Subcutaneous abdominal adipose tissue (tissue), 5 donors: Measurements from ENCODE around the gene TPRG1.

Experiments
- H3K27ac ChIP-seq: one replicate; pipeline ENCODE4 v1.7.0; 2013; ENCODE audit warnings: low read depth, mild to moderate bottlenecking, inconsistent platforms, low read length, moderate library complexity
- H3K27me3 ChIP-seq, 5 donors: one replicate each; pipeline ENCODE4 v1.7.0; 2013; ENCODE audit warnings: low read length in 5 of 5, inconsistent platforms in 1 of 5; ENCODE audit not compliant: control insufficient read depth in 5 of 5, insufficient read depth in 4 of 5
- H3K36me3 ChIP-seq, 5 donors: one replicate each; pipeline ENCODE4 v1.7.0; 2013; ENCODE audit warnings: low read length in 5 of 5; ENCODE audit not compliant: control insufficient read depth in 5 of 5, insufficient read depth in 5 of 5
- H3K4me1 ChIP-seq, 5 donors: one replicate each; pipeline ENCODE4 v1.7.0; 2013; ENCODE audit warnings: low read length in 5 of 5, mild to moderate bottlenecking in 3 of 5, moderate library complexity in 1 of 5; ENCODE audit not compliant: control insufficient read depth in 5 of 5, insufficient read depth in 5 of 5
- H3K4me3 ChIP-seq, 5 donors: one replicate each; pipeline ENCODE4 v1.7.0; 2013; ENCODE audit warnings: low read length in 5 of 5, low read depth in 1 of 5
- H3K9ac ChIP-seq, 5 donors: one replicate each; pipeline ENCODE4 v1.7.0; 2013; ENCODE audit warnings: low read length in 5 of 5, mild to moderate bottlenecking in 4 of 5, moderate library complexity in 3 of 5
- H3K9me3 ChIP-seq, 5 donors: one replicate each; pipeline ENCODE4 v1.7.0; 2013; ENCODE audit warnings: low read length in 5 of 5; ENCODE audit not compliant: control insufficient read depth in 5 of 5
- donor health status: healthy.
- donor health status: healthy.
- donor health status: healthy.
- donor health status: healthy.
- donor health status: healthy.

Gene TPRG1

DNA sequence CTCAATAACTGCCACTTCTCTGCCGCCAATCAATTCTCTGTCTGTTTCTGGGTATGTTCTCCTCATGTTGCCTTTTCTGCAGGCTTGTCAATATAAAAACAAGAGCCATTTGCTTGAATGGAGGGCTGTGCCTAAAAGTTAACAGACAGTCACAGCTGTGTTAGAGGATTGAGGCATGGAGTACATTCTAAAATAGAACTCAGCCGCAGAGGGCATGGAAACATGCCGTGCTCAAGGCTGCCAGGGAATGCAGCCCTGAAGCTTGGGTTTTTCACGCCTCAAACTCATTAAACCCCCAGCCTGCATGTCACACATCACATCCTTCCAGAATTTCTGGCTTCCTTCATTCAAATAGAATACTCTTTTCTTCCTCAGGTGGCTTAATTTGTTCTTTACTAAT, 166.6 kb downstream of the TPRG1 start:
- Histone ChIP-seq H3K27me3 (no peaks in the 10 kb centered on the region), H3K9ac (no peak overlapping the region), H3K9me3 (no peaks in the 10 kb centered on the region), H3K36me3 (no peaks in the 10 kb centered on the region), H3K4me1 (no peaks in the 10 kb centered on the region), H3K4me3 (no peak overlapping the region), H3K27ac (no peak overlapping the region)

- Histone ChIP-seq H3K27ac (no peak overlapping the region), H3K27me3 (no peaks in the 10 kb centered on the region), H3K36me3 (no peaks in the 10 kb centered on the region), H3K4me3 (no peak overlapping the region), H3K9me3 (no peaks in the 10 kb centered on the region), H3K9ac (no peak overlapping the region), H3K4me1 (no peaks in the 10 kb centered on the region)
These were observed 168.2 kb downstream of the TPRG1 start for GRCh38 chr3:189339996-189340395.

- Histone ChIP-seq H3K36me3 (no peaks in the 10 kb centered on the region), H3K9me3 (no peaks in the 10 kb centered on the region), H3K4me3 (no peak overlapping the region), H3K27me3 (no peaks in the 10 kb centered on the region), H3K9ac (no peak overlapping the region), H3K27ac (no peak overlapping the region), H3K4me1 (no peaks in the 10 kb centered on the region)
These were observed 169.1 kb downstream of the TPRG1 start for GRCh38 chr3:189340680-189341460.

DNA sequence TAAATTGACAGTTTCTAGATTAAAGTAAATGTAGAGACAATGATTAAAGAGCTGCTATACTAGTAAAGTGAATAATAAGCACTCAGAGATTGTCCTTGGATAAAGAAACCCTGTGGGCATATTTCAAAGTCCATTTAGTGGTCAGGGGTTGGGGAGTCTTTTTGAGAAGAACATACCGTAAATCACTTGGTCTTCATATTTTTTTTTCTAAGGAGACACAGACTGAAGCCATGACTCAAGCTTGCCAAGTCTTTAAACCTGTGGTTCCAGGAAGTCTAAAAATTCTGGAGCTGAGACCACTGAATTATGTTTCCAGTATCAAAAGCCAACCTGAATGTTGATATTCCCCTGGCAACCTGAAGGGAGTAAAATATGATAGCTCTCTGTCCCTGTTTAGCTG, 171.0 kb downstream of the TPRG1 start:
- Histone ChIP-seq H3K27me3 (no peaks in the 10 kb centered on the region), H3K4me3 (no peak overlapping the region), H3K4me1 (peaks cover 0 to 3% (median 0%) of the 10 kb centered on the region in 5 donors), H3K9me3 (no peaks in the 10 kb centered on the region), H3K36me3 (no peaks in the 10 kb centered on the region), H3K9ac (no peak overlapping the region), H3K27ac (no peak overlapping the region)

DNA sequence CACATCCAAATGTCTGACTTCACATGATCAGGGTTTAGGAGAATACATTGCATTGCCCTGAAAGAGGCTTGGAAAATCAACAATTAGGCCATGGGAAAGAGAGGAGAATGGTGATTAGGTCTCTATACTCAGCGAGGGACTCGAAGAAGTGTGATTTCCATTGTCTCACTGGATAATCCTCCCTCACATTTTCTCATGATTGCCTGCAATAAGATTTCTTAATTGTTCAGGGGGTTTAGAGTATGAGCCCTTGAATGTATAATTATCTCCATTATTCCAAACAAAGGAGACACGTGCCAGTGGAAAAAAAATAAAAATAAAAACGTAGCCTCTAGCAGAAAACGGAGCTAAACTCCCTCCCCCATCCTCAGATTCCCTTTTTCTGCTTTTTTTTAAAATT, 173.2 kb downstream of the TPRG1 start:
- Histone ChIP-seq H3K36me3 (no peaks in the 10 kb centered on the region), H3K4me1 (peaks cover 0 to 3% (median 0%) of the 10 kb centered on the region in 5 donors), H3K27ac (no peak overlapping the region)

GRCh38 chr3:189349772-189350171, 178.0 kb downstream of the TPRG1 start:
- H3K27me3 ChIP-seq = no peaks in the 10 kb centered on the region
- H3K9me3 ChIP-seq = no peaks in the 10 kb centered on the region
- H3K27ac ChIP-seq = no peak overlapping the region
- no peak overlapping the region for H3K4me3 ChIP-seq
- no peak overlapping the region for H3K9ac ChIP-seq
- H3K4me1 ChIP-seq = peaks cover 0 to 4% (median 0%) of the 10 kb centered on the region in 5 donors
- no peaks in the 10 kb centered on the region for H3K36me3 ChIP-seq

More for the DNA sequence above, 173.2 kb downstream of the TPRG1 start:
- Histone ChIP-seq H3K9ac (no peak overlapping the region), H3K27me3 (no peaks in the 10 kb centered on the region), H3K9me3 (no peaks in the 10 kb centered on the region), H3K4me3 (no peak overlapping the region)

DNA sequence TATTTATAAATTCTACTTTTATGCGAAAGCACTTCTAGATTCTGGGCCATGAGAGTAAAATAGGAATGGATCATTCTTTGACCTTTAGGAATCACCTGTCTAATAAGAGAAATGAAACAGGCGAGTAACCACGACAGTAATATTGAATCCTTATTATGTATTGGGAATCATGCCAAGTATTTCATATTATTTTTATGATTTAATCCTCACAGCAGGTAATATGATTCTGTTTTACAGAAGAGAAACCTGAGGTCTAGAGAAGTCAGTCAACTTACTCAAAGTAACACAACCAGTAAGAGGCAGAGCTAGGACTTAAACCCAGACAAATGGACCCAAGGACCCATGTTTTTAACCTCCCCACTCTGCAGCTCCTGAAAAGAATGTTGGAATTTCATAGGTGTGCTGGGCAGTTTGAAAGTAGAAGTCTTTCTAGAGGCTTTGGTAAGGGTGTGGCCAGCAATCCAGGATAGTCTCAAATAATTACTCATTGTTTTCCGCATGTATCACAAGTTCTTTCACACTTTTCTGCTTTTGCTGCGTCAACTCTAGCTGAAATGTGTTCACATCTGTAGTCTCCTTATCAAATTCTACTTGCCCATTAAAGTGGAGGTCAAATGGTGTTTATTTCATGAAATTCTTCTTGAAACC, 181.7 kb downstream of the TPRG1 start:
- H3K4me3 ChIP-seq = no peak overlapping the region
- H3K9ac ChIP-seq = no peak overlapping the region
- H3K27ac ChIP-seq = no peak overlapping the region
- H3K36me3 ChIP-seq = no peaks in the 10 kb centered on the region
- no peaks in the 10 kb centered on the region for H3K27me3 ChIP-seq
- H3K9me3 ChIP-seq = no peaks in the 10 kb centered on the region
- peaks cover 0 to 19% (median 11%) of the 10 kb centered on the region in 5 donors for H3K4me1 ChIP-seq

GRCh38 chr3:189353988-189354889, 182.5 kb downstream of the TPRG1 start:
- Histone ChIP-seq H3K9me3 (no peaks in the 10 kb centered on the region), H3K27me3 (no peaks in the 10 kb centered on the region), H3K27ac (no peak overlapping the region), H3K36me3 (no peaks in the 10 kb centered on the region), H3K4me3 (no peak overlapping the region), H3K4me1 (peaks cover 0 to 19% (median 11%) of the 10 kb centered on the region in 5 donors), H3K9ac (no peak overlapping the region)

GRCh38 chr3:189355115-189355480, 183.3 kb downstream of the TPRG1 start:
- no peaks in the 10 kb centered on the region for H3K36me3 ChIP-seq
- no peaks in the 10 kb centered on the region for H3K9me3 ChIP-seq
- no peak overlapping the region for H3K27ac ChIP-seq
- no peaks in the 10 kb centered on the region for H3K27me3 ChIP-seq
- no peak overlapping the region for H3K9ac ChIP-seq
- H3K4me3 ChIP-seq = no peak overlapping the region
- H3K4me1 ChIP-seq = peaks cover 0 to 19% (median 11%) of the 10 kb centered on the region in 5 donors
